Raji (cell line): ENCODE results near the gene TRAF3.

ENCODE experiments used
- POLR2A ChIP-seq: IDR thresholded peaks from 2 replicates; pipeline ENCODE4 v1.6.1; 2011; ENCODE audit warnings: low read depth, low read length, control low read depth; ENCODE audit not compliant: insufficient read depth

TRAF3 gene

GRCh38 chr14:102951034-102951433 is 173.8 kb downstream of the TRAF3 start:
- TF ChIP-seq POLR2A: no peak

DNA sequence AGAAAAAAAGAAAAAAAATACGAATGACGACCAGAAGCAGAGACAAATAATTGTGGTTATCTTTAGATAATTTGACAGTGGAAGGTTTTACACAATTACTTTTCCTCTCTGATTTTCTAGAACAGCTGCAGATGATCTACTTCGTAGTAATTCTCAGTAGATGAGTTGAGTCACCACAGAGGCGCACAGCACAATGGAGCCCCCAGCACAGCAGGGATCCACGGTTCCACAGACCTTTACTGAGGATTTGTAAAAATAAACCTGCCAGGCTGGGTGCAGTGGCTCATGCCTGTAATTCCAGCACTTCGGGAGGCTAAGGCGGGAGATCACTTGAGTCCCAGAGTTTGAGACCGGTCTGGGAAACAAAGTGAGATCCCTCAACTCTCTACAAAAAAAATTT is 174.6 kb downstream of the TRAF3 start:
- no peak for TF ChIP-seq POLR2A

DNA sequence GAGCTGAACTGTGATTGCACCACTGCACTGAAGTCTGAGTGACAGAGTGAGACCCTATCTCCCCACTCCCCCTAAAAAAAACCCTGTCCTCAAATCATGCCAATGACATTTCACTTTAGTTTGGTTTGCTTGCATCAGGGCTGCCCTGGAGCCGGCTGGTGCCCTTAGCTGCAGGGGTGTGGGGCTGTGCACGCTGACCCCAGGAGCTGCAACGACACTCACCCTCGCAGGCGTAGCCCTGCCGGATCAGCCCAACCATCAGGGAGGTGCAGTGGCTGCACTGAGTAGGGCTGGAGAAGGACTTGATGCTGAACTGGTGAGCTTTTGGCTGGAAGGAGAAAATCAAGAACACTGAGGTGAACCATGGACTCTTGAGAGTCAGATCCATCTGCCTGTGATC is 175.0 kb downstream of the TRAF3 start:
- no peak for TF ChIP-seq POLR2A

DNA sequence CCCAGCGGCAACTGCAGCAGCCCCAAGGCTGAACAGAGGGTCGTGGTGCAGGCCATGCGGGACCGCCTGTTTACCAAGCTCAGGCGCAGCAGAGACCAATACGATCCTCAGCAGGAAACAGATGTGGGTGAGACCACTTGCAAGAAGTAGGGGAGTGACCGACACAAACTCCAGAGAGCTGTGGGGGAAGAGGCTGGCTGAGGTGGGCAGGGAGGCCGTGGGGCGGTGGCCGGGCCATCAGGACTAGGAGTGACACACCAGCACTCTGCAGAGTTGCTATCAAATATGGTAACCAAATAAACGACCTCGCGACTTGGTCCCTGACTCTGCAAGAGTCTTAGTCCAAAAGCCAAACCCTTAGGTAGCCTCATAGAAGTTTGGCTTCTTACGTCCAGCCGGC is 175.9 kb downstream of the TRAF3 start:
- no peak for TF ChIP-seq POLR2A

- TF ChIP-seq POLR2A: no peak
Measured at GRCh38 chr14:102954081-102954789, 177.0 kb downstream of the TRAF3 start.

DNA sequence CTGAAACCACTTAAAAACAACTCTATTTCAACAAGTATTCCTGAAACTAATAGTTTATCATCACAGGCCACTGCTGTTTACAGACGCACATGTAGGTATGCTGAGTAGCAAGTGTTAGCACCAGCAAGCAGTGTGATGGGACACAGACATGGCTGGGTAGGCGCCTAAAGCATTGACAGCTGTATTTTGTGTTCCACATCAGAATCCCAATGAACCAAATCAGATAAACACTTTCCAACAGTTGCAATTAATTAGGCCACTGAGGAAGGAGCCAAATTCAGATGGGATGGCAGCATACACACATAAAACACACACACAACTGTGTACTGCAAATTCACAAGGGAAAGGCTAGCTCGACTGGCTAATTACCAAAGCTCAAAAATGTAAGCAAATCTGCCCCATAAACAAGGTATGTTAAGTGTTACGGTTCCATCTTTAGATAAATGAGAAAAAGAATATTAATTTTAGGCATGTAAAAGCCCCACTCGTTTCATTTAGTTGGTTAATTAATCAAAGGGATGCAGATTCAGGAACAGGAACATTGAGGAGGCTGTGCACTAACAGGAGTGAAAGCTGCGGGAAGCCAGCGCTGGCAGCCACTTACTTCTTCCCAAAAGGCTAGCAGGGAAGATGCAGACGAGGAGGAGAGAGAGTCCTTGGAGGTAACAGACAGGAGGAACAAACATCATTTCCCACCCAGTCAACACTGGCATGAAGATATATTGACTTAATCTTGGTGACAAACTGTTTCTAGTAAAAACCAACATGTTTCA is 178.6 kb downstream of the TRAF3 start:
- no peak for TF ChIP-seq POLR2A

DNA sequence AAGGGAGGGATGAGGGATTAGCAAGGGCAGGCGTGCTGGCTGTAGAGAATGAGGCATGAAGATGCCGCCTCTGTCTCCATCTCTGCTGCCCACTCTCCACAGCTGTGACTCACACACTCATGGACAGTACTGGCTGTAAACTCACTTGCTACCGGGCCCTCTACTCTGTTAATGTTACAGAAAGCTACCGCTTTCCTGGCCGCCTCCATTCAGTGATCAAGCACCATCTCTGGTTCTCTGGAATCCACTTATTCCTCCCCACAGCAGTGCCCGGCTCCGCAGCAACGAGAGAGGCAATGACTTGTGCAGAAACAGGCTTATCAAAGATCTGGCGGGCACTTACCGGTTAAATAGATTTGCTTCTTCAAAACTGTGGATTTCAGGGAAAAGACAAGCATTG is 180.0 kb downstream of the TRAF3 start:
- TF ChIP-seq POLR2A: no peak

GRCh38 chr14:102958461-102958860 is 181.2 kb downstream of the TRAF3 start:
- no peak for TF ChIP-seq POLR2A
